SK-N-SH (cell line): ENCODE data around the gene KLHL18. TPM values are rescaled to one million over a fixed set of nuclear protein-coding genes. Genes with fewer than 3 reads are reported as not detected.

Experiments
- CTCF ChIA-PET: fragments of 300-600, 350-600 bp; formaldehyde crosslinking; extraction: SDS; loops from one replicate; lab custom pipeline; 2021; lab: Yijun Ruan, JAX
- POLR2A ChIA-PET: fragments of 350-600 bp; sonication (Branson Sonifier 250); formaldehyde crosslinking; extraction: SDS; loops from one replicate; lab custom pipeline; 2020; ENCODE audit warnings: antibody characterized with exemption, inconsistent platforms; lab: Yijun Ruan, JAX
- DNase-seq: peaks from one replicate; pipeline ENCODE4 v3.0.0; 2012
- H2AFZ ChIP-seq: fragments of 200-600 bp; sonication (generic); 2 replicates; pipeline ENCODE4 v1.8.1; 2016; ENCODE audit warnings: antibody characterized with exemption, mild to moderate bottlenecking, low read depth
- H3F3A ChIP-seq: fragments of 200-600 bp; sonication (generic); replicated peaks from 2 replicates; pipeline ENCODE3; 2016; ENCODE audit warnings: antibody characterized with exemption, mild to moderate bottlenecking; ENCODE audit not compliant: insufficient read depth
- H3K27ac ChIP-seq, 2 experiments: fragments of 200-500 bp in 1 of 2; fragments of 200-600 bp in 1 of 2; sonication (Bioruptor generic) in 1 of 2; sonication (generic), shearing (Covaris generic) in 1 of 2; 2 replicates each; pipeline versions ENCODE4 v1.5.1 to v1.6.1; 2014 to 2016; ENCODE audit warnings: low read depth in 2 of 2, inconsistent platforms in 1 of 2, low read length in 1 of 2, mild to moderate bottlenecking in 1 of 2, mixed read lengths in 1 of 2
- H3K27me3 ChIP-seq: fragments of 200-600 bp; sonication (generic), shearing (Covaris generic); 2 replicates; pipeline ENCODE4 v1.6.1; 2016; ENCODE audit warnings: mixed run types; ENCODE audit not compliant: insufficient read depth
- H3K36me3 ChIP-seq, 2 experiments: fragments of 200-500 bp in 1 of 2; fragments of 200-600 bp in 1 of 2; sonication (Bioruptor generic) in 1 of 2; sonication (generic) in 1 of 2; replicated peaks in 1 of 2; 2 replicates each; pipeline versions ENCODE3 to v1.5.1; 2014 to 2016; ENCODE audit warnings: low read length in 1 of 2, mild to moderate bottlenecking in 1 of 2; ENCODE audit not compliant: insufficient read depth in 2 of 2, control insufficient read depth in 1 of 2
- H3K4me1 ChIP-seq, 2 experiments: fragments of 200-500 bp in 1 of 2; fragments of 200-600 bp in 1 of 2; sonication (Bioruptor generic) in 1 of 2; sonication (generic), shearing (Covaris generic) in 1 of 2; 2 replicates each; pipeline versions ENCODE4 v1.5.1 to v1.6.1; 2014 to 2016; ENCODE audit warnings: low read depth in 1 of 2, low read length in 1 of 2, mixed run types in 1 of 2; ENCODE audit not compliant: insufficient read depth in 2 of 2, control insufficient read depth in 1 of 2
- H3K4me2 ChIP-seq: fragments of 200-600 bp; sonication (generic), shearing (Covaris generic); 2 replicates; pipeline ENCODE4 v1.6.1; 2017; ENCODE audit warnings: mixed run types
- H3K4me3 ChIP-seq, 2 experiments: fragments of 200-500 bp in 1 of 2; fragments of 200-600 bp in 1 of 2; sonication (Bioruptor generic) in 1 of 2; sonication (generic), shearing (Covaris generic) in 1 of 2; 2 replicates each; pipeline versions ENCODE4 v1.5.1 to v1.8.1; 2014 to 2016; ENCODE audit warnings: low read depth in 2 of 2, inconsistent platforms in 1 of 2, low read length in 1 of 2, mild to moderate bottlenecking in 1 of 2, mixed read lengths in 1 of 2, moderate library complexity in 1 of 2
- H3K79me2 ChIP-seq: fragments of 200-600 bp; sonication (generic); 2 replicates; pipeline ENCODE4 v1.8.1; 2017; ENCODE audit warnings: mild to moderate bottlenecking; ENCODE audit not compliant: insufficient read depth
- H3K9ac ChIP-seq: fragments of 200-600 bp; sonication (generic); 2 replicates; pipeline ENCODE4 v1.6.1; 2017; ENCODE audit warnings: mixed run types
- H3K9me2 ChIP-seq: fragments of 200-600 bp; sonication (generic); 2 replicates; pipeline ENCODE4 v1.6.1; 2017; ENCODE audit warnings: mixed run types
- H3K9me3 ChIP-seq: fragments of 200-600 bp; sonication (generic); 2 replicates; pipeline ENCODE4 v1.6.1; 2017; ENCODE audit warnings: mixed run types, mild to moderate bottlenecking, moderate library complexity
- H4K20me1 ChIP-seq: fragments of 200-600 bp; sonication (generic); 2 replicates; pipeline ENCODE4 v1.6.1; 2017; ENCODE audit warnings: mild to moderate bottlenecking, mixed run types; ENCODE audit not compliant: insufficient read depth
- EZH2phosphoT487 ChIP-seq: fragments of 200-600 bp; sonication (generic); IDR thresholded peaks from 2 replicates; pipeline ENCODE4 v1.6.1; 2017; ENCODE audit warnings: low read depth, mixed run types, mild to moderate bottlenecking, antibody characterized with exemption, moderate library complexity, borderline replicate concordance
- FOSL2 ChIP-seq: IDR thresholded peaks from 2 replicates; pipeline ENCODE4 v1.4.0; 2012; ENCODE audit warnings: low read depth, mild to moderate bottlenecking, moderate library complexity, borderline replicate concordance
- FOXJ3 ChIP-seq: sonication (generic); formaldehyde crosslinking; IDR thresholded peaks from 2 replicates; pipeline ENCODE4 v1.5.1; 2020; ENCODE audit warnings: mild to moderate bottlenecking, missing genetic modification reagents
- GABPA ChIP-seq: IDR thresholded peaks from 2 replicates; pipeline ENCODE4 v1.4.0; 2012; ENCODE audit warnings: low read depth, mild to moderate bottlenecking
- GATA2 ChIP-seq: sonication (generic); formaldehyde crosslinking; IDR thresholded peaks from 2 replicates; pipeline ENCODE4 v1.5.0; 2020; ENCODE audit warnings: mild to moderate bottlenecking, missing genetic modification reagents
- MXI1 ChIP-seq: IDR thresholded peaks from 2 replicates; pipeline ENCODE4 v1.6.1; 2012; ENCODE audit warnings: mild to moderate bottlenecking, low read depth, low read length, improper control_type of control experiment
- NFIC ChIP-seq: IDR thresholded peaks from 2 replicates; pipeline ENCODE4 v1.4.0; 2012; ENCODE audit warnings: borderline replicate concordance
- RAD21 ChIP-seq: IDR thresholded peaks from 2 replicates; pipeline ENCODE4 v1.6.1; 2012; ENCODE audit warnings: mild to moderate bottlenecking, low read length
- RXRA ChIP-seq: IDR thresholded peaks from 2 replicates; pipeline ENCODE4 v1.4.0; 2012; ENCODE audit warnings: low read depth, mild to moderate bottlenecking, borderline replicate concordance
- SMC3 ChIP-seq: IDR thresholded peaks from 2 replicates; pipeline ENCODE4 v1.6.1; 2012; ENCODE audit warnings: low read depth, low read length, improper control_type of control experiment
- TEAD4 ChIP-seq: IDR thresholded peaks from 2 replicates; pipeline ENCODE4 v1.4.0; 2012; ENCODE audit warnings: mild to moderate bottlenecking, borderline replicate concordance; ENCODE audit not compliant: insufficient read depth
- WGBS: methylation state at CpG from one replicate; pipeline ENCODE4 v1.1.6; 2017; ENCODE audit warnings: low lambda C conversion rate; 5-methylcytosine and 5-hydroxymethylcytosine counted together
- polyA plus RNA-seq, 3 experiments: library from polyadenylated mRNA; depleted of rRNA; stranded (reverse); fragments of >200 nt; gene quantifications; 2 replicates each; pipeline ENCODE4 v1.2.3, GENCODE V29; 2012
- TF ChIP-seq, protein P1 (sequence below): fragments of 200-600 bp; sonication (generic); IDR thresholded peaks from 2 replicates; pipeline ENCODE4 v1.6.1; 2017; ENCODE audit warnings: antibody characterized with exemption, mild to moderate bottlenecking, moderate library complexity
- TF ChIP-seq, protein P2 (sequence below): IDR thresholded peaks from 2 replicates; pipeline ENCODE4 v1.4.0; 2012; ENCODE audit warnings: low read depth, borderline replicate concordance
- TF ChIP-seq, protein P3 (sequence below): IDR thresholded peaks from 2 replicates; pipeline ENCODE4; 2012

Gene KLHL18
- polyA plus RNA-seq, 1 of the 3 experiments (the other 2 are of a cell fraction), result 55.2 TPM

DNA sequence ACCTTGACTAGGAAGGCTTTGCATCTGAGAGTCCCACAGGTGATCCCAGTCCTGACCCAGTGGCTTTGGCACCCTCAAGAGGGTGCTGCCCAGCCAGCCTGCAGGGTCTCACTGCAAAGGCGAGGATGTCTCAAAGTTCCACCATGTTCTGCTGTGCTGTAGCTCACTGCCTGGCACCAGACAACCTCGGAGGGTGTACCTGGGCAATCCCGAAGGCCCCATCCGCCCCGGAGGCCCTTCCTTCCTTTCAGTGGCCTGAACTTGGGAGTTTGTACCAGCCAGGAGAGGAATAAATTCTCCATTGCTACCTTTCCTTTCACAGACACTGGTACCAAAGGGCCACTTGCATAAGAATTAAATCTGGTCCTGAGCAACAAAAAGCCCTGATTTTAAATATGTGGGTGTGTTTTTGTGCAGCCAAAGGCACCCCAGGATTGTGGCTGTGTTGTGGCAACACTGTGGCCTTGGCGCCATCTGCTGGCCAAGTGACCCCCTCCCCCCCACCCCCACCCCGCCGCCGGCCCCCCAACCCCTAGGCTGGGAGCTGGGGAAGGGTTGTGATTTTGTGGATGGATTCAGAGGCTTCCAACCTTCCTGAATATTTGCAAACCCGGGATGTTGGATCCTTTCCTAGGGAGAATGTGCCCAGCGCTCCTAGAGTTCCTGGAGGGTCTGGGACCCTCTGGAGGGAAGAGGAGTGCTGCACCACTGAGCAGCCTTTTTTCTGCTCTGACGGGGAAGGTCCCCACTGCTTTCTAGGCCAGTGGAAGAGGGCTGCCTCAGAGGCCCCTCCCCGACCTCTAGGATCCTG, 88.3 kb downstream of the KLHL18 start:
- no peaks in the 10 kb centered on the region for H3K79me2 ChIP-seq
- no peaks in the 10 kb centered on the region for H3K9me3 ChIP-seq
- H2AFZ ChIP-seq, result no peak overlapping the region
- H3K36me3 ChIP-seq, result no peaks in the 10 kb centered on the region
- H3K27ac ChIP-seq, result no peak overlapping the region
- DNase-seq, result peak; percentile 81
- H3K4me3 ChIP-seq, result no peak overlapping the region
- H3K4me1 ChIP-seq, result no peaks in the 10 kb centered on the region
- H4K20me1 ChIP-seq, result no peaks in the 10 kb centered on the region
- no peaks in the 10 kb centered on the region for H3K27me3 ChIP-seq
- ChIA-PET POLR2A (no interaction called here), CTCF (interaction anchor here (0.5 to 2.2 kb wide), 15 partner anchors 9 to 882 kb away, joined by 3 to 9 read pairs (median 3); partner anchors contain the start of gene PTPN23)
- H3F3A ChIP-seq, result peaks cover 9% of the 10 kb centered on the region
- no peaks in the 10 kb centered on the region for H3K9me2 ChIP-seq
- H3K9ac ChIP-seq, result no peak overlapping the region
- no peak overlapping the region for H3K4me2 ChIP-seq
- WGBS, result 15% methylated on average over 7 of the region's 13 CpGs
- TF ChIP-seq EZH2phosphoT487, result no peak
- TF ChIP-seq, protein P1, sequence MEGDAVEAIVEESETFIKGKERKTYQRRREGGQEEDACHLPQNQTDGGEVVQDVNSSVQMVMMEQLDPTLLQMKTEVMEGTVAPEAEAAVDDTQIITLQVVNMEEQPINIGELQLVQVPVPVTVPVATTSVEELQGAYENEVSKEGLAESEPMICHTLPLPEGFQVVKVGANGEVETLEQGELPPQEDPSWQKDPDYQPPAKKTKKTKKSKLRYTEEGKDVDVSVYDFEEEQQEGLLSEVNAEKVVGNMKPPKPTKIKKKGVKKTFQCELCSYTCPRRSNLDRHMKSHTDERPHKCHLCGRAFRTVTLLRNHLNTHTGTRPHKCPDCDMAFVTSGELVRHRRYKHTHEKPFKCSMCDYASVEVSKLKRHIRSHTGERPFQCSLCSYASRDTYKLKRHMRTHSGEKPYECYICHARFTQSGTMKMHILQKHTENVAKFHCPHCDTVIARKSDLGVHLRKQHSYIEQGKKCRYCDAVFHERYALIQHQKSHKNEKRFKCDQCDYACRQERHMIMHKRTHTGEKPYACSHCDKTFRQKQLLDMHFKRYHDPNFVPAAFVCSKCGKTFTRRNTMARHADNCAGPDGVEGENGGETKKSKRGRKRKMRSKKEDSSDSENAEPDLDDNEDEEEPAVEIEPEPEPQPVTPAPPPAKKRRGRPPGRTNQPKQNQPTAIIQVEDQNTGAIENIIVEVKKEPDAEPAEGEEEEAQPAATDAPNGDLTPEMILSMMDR, result peak; percentile 35
- TF ChIP-seq FOSL2, result no peak
- no peak for TF ChIP-seq FOXJ3 (CRISPR knock-in tag)
- TF ChIP-seq TEAD4, result no peak
- no peak for TF ChIP-seq MXI1
- TF ChIP-seq RAD21, result peak; percentile 50
- TF ChIP-seq NFIC, result no peak

DNA sequence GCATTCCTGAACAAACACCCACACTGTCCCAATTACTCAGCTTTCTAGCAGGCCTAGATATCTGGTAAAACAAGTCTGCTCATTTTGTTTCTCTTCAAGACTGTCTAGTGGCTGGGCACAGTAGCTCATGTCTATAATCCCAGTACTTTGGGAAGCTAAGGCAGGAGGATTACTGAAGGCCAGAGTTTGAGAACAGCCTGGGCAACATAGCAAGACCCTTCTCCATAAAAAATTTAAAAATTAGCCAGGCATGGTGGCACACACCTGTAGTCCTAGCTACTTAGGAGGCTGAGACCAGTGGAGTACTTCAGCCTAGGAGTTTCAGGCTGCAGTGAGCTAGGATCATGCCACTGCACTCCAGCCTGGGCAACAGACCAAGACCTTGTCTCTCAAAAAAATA, 91.8 kb downstream of the KLHL18 start:
- no peak overlapping the region for H3K4me2 ChIP-seq
- H3F3A ChIP-seq, result no peaks in the 10 kb centered on the region
- no peak overlapping the region for H3K9ac ChIP-seq
- TF ChIP-seq GATA2 (CRISPR knock-in tag) (no peak), RAD21 (no peak), GABPA (no peak), SMC3 (no peak), RXRA (no peak)
- TF ChIP-seq, protein P2, sequence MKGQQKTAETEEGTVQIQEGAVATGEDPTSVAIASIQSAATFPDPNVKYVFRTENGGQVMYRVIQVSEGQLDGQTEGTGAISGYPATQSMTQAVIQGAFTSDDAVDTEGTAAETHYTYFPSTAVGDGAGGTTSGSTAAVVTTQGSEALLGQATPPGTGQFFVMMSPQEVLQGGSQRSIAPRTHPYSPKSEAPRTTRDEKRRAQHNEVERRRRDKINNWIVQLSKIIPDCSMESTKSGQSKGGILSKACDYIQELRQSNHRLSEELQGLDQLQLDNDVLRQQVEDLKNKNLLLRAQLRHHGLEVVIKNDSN, result no peak
- TF ChIP-seq, protein P3, sequence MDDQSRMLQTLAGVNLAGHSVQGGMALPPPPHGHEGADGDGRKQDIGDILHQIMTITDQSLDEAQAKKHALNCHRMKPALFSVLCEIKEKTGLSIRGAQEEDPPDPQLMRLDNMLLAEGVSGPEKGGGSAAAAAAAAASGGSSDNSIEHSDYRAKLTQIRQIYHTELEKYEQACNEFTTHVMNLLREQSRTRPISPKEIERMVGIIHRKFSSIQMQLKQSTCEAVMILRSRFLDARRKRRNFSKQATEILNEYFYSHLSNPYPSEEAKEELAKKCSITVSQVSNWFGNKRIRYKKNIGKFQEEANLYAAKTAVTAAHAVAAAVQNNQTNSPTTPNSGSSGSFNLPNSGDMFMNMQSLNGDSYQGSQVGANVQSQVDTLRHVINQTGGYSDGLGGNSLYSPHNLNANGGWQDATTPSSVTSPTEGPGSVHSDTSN, result no peak
- no peaks in the 10 kb centered on the region for H3K36me3 ChIP-seq
- no peak overlapping the region for H2AFZ ChIP-seq
- POLR2A ChIA-PET, result interaction anchor here (1.1 kb wide), 1 partner anchor 11 kb away, joined by 4 read pairs; no protein-coding TSS in a partner anchor
- CTCF ChIA-PET, result no interaction called here
- no peaks in the 10 kb centered on the region for H3K27me3 ChIP-seq
- peaks cover 0 to 4% of the 10 kb centered on the region in 2 experiments; a peak in 1 of 4 replicates for H3K4me1 ChIP-seq
- no peaks in the 10 kb centered on the region for H4K20me1 ChIP-seq
- H3K4me3 ChIP-seq, result no peak overlapping the region
- H3K9me3 ChIP-seq, result no peaks in the 10 kb centered on the region
- H3K79me2 ChIP-seq, result peaks cover 13% of the 10 kb centered on the region
- H3K27ac ChIP-seq, result no peak overlapping the region
- DNase-seq, result no peak
- no peaks in the 10 kb centered on the region for H3K9me2 ChIP-seq
